CD4-positive, alpha-beta T cell treated with Interleukin-6 for 4 hours (primary cell): ENCODE measurements around the gene IGF1R.

Experiments
- DNase-seq: peaks from one replicate; pipeline ENCODE4 v3.0.0-alpha.2; 2020; ENCODE audit warnings: mixed read lengths

The IGF1R gene

DNA sequence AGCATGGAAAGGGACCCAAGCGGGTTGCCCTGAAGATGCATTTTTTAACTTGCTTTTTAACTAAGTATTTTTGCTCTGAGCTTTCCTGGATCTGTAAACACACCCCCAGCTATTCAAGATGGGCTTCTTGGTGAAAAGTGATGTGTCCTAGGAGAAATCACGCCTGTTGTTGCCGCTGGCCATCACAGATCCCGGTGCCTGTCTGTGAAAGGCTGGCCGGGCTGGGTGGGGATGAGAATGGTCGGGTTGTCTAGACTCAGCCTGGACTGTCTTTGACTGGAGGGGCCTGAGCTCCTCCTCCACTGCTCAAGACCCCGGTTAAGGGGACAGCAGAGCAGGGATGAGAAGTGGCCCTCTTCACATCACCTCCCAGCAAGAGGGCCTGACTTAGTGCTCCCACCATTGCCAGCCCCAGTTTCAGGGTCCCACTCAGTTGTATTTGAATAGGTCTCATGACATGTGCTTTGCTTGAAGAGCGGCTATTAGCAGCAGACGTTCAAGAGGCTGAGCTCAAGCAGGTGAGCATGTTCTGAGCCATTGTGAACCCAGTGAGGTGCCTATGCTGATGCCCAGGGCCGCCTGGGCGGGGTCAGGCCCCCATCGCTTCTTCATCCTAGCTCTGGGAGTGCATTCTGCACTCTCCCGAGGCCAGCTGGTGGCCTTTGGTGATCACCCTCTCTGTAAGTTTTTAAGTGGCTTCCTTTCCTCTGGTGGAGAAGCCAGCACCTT is 79.9 kb downstream of the IGF1R start:
- DNase-seq, result no peak

DNA sequence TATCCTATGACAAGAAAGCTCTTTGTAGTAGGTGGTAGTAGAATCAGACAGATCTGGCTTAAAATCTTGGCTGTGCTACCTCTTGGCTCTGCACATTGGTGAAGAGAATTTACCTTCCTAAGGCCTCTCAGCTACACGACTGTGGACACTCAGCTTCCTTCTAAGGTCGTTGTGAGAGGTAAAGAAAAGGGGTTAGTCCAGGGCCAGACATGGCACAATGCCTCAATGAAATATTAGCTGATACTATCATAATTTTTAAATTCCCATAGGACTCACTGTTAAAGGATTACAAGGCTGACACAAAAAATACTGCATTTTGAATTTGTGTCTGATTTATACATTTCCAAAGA is 80.4 kb downstream of the IGF1R start:
- no peak for DNase-seq

DNA sequence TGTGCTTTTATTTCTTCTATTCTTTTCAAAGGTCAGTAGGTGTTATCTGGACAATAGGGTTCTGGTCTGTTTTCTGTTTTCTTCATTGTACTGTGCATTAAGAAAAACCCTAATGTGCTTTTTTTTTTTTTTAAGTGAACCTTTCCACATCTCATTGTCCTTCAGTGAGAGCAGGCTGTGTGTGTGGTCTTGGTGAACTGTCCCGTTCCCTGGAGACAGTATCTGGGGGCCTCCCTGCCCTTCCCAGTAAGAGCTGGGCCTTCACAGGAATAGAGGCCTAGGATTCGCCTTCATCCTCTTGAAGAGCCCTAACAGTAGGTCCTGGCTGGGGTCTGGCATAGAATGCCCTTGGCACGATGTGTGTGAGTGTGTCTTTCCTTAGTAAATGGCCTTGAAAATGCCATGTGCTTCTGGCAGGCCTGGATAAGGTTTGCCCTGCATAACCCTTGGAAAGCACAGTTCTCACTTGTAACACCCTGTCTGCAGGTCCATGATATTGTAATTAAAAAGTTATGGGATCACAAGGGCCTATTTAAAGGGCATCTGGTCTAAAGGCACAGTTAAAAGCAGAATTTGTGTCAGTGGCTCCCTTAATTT is 81.2 kb downstream of the IGF1R start:
- no peak for DNase-seq

DNA sequence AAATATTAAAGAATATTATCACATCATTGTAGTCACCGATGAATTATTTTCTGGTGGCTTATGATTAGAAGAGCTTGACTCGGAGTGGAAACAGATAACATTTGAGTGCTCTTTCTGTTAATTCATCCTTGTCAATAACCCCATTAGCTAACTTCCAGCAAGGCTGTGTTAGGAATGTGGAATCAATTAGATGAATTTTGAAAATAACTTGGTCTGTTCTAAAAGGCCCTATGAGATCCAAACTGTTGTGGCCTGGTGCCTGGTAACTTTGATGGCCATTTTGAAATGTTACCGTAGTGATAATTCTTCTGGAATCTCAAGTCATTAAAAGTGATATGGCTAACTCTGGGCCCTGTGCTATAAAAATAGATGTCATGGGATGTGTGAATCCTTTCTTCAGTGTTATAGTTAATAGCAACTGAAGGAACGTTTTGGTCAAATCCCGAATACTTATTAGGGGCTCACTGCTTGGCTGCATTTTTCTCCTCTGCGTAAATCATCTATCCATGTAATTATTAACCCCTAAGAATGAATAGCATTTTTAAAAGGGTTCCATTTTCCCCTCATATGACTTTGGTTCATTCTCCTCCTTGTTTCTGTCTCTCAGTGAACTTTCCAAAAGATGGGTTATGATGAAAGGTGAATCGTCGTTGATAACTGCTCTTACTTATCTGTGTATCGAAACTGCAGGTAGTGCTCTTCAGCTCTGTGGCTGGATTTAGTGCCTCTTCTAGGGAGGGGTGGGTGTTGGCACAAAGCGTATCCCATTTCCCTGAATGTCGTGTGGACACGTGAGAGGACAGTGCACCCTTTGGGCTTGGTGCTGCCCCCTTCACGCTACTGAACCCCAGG is 82.7 kb downstream of the IGF1R start:
- no peak for DNase-seq

DNA sequence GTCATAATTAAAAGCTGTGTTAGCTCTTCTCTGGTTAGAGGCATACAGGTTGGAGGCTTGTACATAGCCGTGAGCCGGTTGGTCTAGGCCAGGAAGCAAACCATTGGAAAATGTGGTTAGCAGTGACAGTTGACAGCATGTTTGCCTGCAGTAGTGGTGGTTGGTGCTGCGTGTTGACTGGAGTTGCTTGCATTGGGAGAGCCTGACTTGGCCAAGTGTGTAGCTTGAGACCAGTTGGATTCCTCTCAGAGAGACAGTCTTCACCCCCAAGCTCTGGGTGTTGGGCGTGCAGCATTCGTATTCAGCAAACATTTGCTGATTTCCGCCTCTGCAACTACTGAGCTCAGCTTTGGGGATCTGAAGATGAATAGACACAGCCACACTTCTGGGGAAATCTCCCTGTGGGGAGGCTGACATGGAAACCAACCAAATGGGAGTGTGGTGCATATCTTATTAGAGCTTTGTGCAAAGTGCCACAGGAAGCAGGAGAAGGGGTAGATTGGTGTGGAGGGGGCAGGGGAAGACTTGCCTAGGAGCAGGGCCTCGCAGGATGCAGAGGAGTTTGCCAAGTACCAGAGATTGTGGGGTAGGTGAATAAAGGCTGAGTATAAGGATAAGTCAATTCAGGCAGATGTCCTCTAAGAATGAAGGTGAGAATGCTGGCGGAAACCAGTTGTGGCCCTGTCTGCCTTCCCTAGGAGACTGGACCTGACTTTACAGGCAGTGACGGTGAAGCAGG is 83.5 kb downstream of the IGF1R start:
- DNase-seq, result no peak

DNA sequence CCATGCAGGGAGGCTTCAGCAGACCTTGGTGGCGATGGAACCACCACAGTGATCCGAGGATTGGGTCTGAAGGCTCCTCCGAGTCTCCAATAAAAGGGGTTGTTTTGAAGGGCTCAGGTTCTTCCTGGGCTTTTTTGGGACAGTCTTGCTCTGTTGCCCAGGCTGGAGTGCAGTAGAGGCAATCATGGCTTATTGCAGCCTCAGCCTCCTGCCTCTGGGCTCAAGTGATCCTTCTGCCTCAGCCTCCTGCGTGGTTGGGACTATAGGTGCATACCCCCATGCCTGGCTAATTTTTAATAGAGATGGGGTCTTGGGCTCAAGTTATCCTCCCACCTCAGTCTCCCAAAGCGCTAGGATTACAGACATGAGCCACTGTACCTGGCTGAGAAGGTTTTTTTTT is 84.8 kb downstream of the IGF1R start:
- DNase-seq, result no peak

DNA sequence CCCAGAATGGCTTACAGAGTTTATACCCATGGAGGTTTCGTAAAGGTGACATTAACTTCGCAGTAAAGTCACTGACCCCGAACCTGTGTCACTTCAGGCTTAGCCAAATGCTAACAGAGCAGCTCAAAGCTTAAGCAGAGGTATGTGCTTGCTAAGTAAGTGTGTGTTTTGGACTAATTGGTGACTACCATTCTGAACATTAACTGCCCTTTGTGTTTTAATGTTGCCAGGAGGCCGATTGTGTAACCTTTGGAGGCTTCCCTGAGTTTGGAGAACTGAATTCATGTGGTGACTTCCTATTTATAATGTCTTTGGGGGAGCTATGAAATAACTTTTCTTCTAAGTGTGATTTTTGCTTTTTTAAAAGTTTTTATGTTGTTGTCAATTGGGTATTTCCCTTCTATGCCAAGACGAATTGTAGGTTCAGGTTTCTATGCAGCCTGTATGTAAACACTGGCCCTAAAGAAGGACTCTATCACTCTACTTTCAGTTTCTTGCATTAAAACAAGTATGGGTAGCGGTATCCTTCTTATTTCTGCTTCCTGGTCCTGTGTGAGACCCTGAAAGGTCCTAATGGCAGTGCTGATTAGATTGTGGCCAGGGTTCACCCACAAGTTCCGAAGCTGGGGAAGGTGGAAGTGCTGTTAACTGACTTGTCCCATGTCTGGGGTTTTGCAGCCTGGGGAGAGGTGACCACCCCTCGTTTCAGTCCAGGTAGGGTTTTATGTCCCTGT is 86.3 kb downstream of the IGF1R start:
- no peak for DNase-seq

DNA sequence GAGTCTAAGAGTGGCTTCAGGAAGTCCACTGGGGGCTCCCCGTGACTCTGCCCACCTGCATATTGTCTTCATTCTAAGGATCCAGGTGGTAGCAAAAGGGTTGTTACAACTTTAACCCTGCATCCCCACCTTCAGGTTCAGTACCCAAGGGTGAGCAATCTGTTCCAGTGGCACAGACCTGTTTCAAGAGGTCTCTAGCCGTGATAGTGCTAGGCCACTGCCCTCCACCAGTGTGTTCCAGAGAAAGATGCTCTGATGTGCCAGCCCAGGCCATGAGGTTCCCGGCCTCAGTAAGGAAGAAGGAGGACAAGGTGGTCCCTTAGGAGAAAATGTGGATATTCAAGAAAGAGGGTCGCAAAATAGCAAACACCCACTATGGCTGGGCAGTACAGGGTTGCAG is 87.0 kb downstream of the IGF1R start:
- no peak for DNase-seq

DNA sequence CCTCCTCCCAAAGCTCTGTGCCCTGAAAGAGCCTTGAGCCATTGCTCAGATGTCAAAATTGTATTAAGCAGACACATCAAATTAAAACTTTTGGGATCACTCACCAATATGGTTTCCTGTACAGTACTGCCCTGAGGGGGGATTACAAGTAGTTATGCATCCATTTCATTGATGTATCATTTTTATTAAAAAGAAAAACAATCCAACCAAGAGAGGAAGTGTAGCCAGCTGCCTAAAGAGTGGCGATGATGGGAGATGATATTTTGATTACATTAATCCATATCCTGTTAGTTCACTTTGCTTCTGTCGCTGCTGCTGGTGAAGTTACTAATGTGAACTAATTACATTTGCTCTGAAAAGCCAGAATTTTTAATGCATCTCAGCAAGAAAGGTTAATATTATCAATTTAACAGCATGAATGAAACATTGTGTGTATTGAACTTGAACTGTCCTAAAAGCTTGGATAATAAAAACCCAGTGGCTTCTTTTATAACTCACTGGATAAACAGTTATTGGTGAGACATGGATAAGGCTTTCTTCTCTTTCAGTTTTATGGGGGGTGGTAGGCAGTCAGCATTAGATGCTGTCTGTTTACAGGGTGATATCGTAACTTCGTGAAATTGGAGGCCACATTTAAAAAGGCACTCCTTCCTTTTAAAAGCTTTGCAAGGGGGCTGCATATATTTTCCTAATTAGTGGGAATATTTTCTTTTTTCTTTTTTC is 87.7 kb downstream of the IGF1R start:
- no peak for DNase-seq

DNA sequence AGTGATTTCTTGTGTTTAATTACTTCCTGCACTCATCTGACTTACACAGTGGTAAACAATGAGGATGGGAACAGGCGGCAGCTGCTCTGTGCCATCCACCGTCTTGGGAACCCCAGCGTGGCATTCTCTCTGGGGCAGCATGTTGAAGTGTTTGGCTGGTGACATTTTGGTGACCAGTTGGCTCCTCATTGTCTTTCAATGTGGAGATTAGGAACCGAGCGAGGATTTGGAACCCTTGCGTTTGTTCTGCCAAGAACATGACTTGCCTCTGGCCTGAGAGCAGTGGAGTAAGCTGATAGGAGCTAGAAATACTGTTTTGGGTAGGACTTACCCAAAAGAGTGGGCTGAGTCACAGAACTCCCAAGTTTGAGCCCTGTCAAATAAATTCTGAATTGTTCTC is 88.8 kb downstream of the IGF1R start:
- DNase-seq, result no peak

DNA sequence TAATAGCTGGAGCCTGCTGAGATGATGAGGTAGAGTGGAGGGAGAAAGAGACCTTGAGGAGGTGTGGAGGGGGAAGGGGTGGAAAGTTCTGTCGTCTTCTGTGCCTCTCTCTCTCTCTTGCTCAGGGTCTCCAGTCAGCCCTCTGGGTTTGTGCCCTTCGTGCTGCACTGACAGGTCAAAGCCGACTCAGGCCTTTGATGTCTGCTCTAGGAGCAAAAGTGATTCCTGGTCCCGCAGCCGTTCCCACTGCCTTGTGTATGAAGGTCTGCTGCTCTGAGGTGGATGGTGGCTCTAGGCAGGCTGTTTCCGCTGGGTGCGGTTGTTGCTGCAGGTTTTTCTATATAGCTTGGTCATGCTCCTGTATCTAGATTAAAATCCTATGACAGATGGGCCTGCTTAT is 89.4 kb downstream of the IGF1R start:
- no peak for DNase-seq

DNA sequence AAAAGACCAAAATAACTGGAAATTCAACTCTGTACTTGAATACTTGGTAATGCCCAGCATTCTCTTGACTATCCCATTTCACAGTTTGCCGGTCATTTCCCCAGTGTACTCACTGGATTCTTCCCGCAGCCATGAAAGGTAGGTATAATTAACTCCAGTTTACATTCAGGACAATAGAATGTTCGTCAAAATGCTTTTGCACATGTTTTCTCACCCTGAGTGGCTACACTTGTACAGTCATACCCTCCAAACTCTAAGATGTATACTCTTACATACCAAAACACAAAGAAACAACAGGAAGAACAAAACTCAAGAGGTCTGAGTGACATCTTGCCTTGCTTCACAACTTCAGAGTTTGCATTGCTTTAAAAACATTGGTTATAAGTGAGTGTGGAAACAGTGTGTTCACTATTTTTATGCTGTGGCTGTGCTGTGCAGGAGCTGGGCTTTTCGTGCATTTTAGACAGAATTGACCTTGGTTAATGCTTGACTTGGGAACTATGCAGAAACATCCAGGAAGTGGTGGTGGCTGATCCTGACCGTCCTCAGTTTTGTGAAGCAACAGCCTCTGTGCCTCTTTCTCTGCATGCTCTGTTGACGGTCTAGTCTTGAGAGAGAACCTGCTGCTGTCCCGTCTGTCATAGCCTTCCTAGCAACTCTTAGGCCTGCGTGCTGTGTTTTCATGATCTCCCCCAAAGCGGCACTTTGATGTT is 90.5 kb downstream of the IGF1R start:
- DNase-seq, result no peak

DNA sequence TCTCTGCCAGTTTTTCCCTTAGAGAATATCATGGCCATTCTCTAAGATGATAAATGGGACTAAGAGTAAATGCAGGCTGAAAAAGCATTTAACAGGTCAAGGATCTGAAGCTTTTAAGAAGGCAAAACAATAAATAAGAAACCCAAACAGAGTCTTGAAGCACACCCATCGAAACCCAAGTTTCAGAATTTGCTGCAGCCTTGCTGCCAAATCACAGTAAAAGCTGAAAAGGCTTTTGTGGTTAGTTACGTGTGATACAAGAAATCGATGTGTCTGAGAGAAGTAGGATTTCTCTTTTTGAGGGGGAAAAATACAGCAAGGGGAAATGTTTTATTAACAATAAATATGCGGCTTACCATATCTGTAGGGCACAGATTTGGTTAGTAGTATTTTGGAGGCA is 92.0 kb downstream of the IGF1R start:
- DNase-seq, result no peak

DNA sequence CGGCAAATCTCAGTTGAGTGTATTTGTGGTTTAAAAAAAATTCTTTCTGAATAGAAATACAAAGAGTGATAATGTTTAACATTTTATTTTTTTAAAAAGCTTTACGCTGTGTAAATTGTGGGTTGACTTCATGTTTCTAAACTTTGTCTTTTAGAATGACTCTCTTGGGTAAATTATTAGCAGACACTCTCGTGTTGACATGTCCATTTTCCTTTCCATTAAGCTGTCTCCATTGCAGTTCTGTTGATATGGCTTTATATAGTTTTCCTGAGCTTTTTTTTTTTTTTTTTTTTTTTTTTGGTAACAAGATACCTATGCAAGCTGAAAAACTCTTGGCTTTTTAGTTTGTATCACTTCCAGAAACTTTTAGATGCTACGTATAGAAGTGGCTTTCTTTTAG is 92.6 kb downstream of the IGF1R start:
- DNase-seq, result no peak

DNA sequence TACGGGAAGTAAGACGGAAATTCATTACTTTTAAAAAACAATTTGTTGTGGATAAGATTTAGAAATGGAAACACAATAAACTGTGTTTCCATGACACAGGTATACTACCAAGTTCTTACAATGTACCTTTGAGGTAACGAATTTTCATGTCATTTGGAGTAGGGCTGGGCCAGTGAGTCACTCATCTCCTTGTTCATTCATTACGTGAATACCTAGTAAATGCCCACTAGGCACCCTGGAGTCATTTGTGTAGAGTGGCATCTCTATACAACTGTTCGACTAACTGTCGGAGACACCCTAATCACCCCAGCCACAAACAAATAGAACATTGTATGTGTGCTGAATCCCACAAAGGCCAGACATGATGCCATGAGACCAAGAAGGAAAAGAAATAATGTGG is 94.8 kb downstream of the IGF1R start:
- DNase-seq, result no peak

DNA sequence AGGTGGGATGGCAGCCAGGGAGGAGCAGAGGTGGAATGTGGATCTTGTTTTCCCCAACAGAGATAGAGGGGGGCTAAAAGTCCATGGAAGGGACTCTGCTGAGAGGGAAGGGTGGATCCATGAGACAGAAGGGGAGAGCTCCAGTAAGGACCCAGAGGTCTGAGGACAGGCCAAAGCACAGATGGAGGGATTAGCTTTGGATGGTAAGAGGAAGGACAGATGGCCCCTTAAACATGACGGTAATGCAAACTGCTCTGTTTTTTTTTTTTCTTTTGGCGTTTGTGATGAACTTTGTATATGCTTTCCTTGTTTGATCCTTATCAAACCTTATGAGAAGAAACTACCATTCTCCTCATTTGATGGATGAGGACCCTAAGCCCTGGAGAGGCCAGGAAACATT is 96.2 kb downstream of the IGF1R start:
- DNase-seq, result no peak

DNA sequence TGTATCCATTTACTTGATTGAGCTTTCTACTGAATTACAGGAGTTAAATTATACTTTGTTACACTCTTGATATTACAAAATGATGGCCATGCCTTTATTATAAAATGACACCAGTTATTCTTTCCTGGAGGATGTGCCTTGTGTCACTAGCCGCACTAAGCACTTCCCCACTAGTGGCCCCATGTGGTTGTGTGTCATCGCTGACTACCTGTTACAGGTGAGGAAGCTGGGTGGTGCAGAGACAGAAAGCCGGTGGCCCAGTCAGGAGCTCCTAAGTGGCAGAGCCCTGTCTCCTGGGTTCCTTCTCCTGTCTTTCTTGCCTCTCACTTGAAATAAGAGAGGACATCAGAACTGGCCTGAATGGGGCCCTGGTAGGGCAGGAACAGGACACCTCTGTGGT is 96.8 kb downstream of the IGF1R start:
- DNase-seq, result peak; percentile 21

DNA sequence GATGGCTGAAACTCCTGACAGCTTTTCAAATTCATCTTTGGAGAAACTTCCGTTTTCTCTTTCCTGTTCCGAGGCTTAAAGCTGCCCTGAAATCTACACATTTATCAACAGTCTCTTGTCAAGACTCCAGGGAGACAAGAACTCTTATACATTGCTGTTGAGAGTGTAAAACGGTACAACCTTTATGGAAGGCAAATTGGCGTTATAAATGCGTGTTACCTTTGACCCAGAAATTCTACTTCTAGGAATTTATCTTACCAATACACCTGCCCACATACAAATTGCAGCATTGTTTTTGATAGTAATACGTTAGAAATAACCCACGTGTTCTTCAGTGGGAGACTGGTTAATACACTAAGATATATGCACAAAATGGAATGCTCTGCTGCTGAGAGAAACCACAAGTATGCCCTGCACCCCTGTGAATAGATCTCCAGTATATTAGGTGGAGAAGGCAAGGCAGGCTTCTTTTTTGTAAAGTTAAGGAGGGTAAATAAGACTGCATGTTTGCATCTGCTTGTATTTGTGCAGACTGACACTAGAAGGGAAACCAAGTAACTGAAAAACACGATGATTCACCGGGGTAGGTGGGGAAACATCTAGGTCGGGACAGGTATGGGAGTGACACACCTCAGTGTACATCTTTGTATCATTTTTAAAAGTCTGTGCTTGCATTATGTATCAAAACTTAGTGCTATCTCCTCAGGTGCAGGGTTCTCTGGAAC is 97.5 kb downstream of the IGF1R start:
- no peak for DNase-seq

DNA sequence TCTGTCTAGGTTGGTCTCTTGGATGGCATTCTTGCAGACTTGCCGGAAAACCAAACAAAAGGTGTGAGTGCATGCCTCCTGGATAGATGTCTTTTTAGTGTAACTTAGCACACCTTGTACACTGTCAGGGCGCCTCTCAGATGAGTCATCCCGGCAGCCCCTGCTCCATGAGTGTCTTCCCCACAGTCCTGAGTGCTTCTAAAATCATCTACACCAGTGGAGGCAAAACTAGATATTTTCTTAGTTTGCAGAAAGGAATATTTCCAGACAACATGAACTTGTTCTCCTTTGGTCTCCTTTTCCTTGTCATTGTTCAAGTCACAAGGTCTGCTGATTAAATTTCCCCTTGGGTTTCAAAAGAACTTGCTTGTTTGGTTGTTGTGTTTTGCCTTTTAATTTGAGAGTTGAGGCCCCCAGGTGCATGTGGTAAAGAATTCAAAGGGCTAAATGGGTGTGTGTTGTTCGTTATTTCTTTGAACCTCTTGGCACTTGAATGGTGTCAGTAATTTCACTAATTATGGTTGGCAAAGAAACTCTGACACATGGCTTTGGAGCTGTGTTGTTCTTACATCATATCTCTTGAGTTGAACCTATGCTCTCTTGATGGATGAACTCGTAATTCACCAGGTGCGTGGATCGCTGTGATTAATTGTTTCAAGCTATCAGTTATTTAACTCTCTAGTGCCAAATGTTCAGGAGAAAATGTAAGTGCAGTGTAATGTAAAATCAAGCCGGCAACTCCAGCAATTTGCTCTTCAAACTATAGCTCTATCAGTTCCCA is 98.2 kb downstream of the IGF1R start:
- peak; percentile 10 for DNase-seq

DNA sequence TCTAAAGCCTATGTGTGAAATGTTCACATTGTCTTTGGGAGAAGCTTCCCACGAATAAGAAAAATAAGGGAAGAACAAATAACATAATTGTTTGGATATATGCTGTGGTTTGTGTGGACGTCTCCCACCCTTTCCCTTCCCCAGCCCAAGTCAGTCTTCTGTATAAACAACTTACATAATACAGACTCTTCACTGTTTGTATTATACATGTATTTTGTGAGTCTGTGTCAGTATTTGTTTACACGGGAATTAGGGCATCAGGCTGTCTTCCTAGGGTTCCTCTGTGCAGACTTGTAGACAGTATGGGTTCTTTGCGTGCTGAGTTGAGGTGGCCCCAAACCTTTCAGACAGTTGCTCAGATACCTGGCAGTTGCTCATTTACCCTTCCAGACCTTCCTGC is 103.4 kb downstream of the IGF1R start:
- no peak for DNase-seq
